K562 (cell line): ENCODE measurements around the gene GCSH. TPM values are rescaled to one million over a fixed set of nuclear protein-coding genes. Genes with fewer than 3 reads are reported as not detected.

Source experiments
- BACH1 ChIP-seq: fragments of 200-800 bp; sonication (Bioruptor generic); IDR thresholded peaks from 2 replicates; pipeline ENCODE4 v1.6.1; 2016; ENCODE audit warnings: missing genetic modification characterization, missing compliant biosample characterization
- E2F5 ChIP-seq: sonication (generic); formaldehyde crosslinking; IDR thresholded peaks from 2 replicates; pipeline ENCODE4 v1.8.0; 2022; ENCODE audit warnings: mild to moderate bottlenecking, missing genetic modification reagents
- FOXK1 ChIP-seq: sonication (generic); formaldehyde crosslinking; IDR thresholded peaks from 2 replicates; pipeline ENCODE4 v1.8.0; 2022; ENCODE audit warnings: missing genetic modification reagents, mild to moderate bottlenecking, borderline replicate concordance
- FOXO4 ChIP-seq: fragments of 450-650 bp; formaldehyde crosslinking; IDR thresholded peaks from 2 replicates; pipeline ENCODE4 v1.4.0; 2020; ENCODE audit warnings: mild to moderate bottlenecking, moderate library complexity
- FUS ChIP-seq: fragments of 200-400 bp; formaldehyde crosslinking; optimal IDR thresholded peaks from 2 replicates; pipeline ENCODE3; 2017; ENCODE audit warnings: low read depth, low read length
- GATAD2B ChIP-seq: fragments of 450-650 bp; IDR thresholded peaks from 2 replicates; pipeline ENCODE4 v1.6.1; 2017; ENCODE audit warnings: mild to moderate bottlenecking, borderline replicate concordance
- HES1 ChIP-seq: fragments of 450-650 bp; IDR thresholded peaks from 2 replicates; pipeline ENCODE4 v1.6.1; 2016; ENCODE audit warnings: low read depth, mild to moderate bottlenecking, moderate library complexity
- ILF3 ChIP-seq: fragments of 450-650 bp; IDR thresholded peaks from 2 replicates; pipeline ENCODE4 v1.6.1; 2018; ENCODE audit warnings: antibody characterized with exemption, mild to moderate bottlenecking, moderate library complexity, borderline replicate concordance
- IRF1 ChIP-seq: sonication (generic); formaldehyde crosslinking; IDR thresholded peaks from 2 replicates; pipeline ENCODE4 v1.8.0; 2022; ENCODE audit warnings: missing genetic modification reagents, mild to moderate bottlenecking, borderline replicate concordance
- LARP7 ChIP-seq: fragments of 450-650 bp; IDR thresholded peaks from 2 replicates; pipeline ENCODE4 v1.6.1; 2016
- LEF1 ChIP-seq: fragments of 450-650 bp; IDR thresholded peaks from 2 replicates; pipeline ENCODE4 v1.6.1; 2016; ENCODE audit warnings: mild to moderate bottlenecking
- NCOA1 ChIP-seq: fragments of 450-650 bp; IDR thresholded peaks from 2 replicates; pipeline ENCODE4 v1.6.1; 2016; ENCODE audit warnings: low read depth
- NFE2L1 ChIP-seq: fragments of 450-650 bp; IDR thresholded peaks from 2 replicates; pipeline ENCODE4 v1.6.1; 2016; ENCODE audit warnings: missing genetic modification characterization, low read depth, mild to moderate bottlenecking, missing compliant biosample characterization, moderate library complexity, borderline replicate concordance
- NFXL1 ChIP-seq: fragments of 450-650 bp; formaldehyde crosslinking; IDR thresholded peaks from 2 replicates; pipeline ENCODE4 v1.4.0; 2021; ENCODE audit warnings: mild to moderate bottlenecking
- NR2C1 ChIP-seq, 2 experiments: fragments of 450-650 bp; IDR thresholded peaks; 2 replicates each; pipeline ENCODE4 v1.6.1; 2017; ENCODE audit warnings: mild to moderate bottlenecking in 2 of 2, antibody characterized with exemption in 1 of 2, inconsistent platforms in 1 of 2, missing compliant biosample characterization in 1 of 2, missing genetic modification characterization in 1 of 2
- NUFIP1 ChIP-seq: fragments of 450-650 bp; IDR thresholded peaks from 2 replicates; pipeline ENCODE4 v1.6.1; 2018; ENCODE audit not compliant: partially characterized antibody
- PCBP1 ChIP-seq: fragments of 200-400 bp; formaldehyde crosslinking; IDR thresholded peaks from 2 replicates; pipeline ENCODE4 v1.6.1; 2018; ENCODE audit warnings: mild to moderate bottlenecking, low read depth, low read length; ENCODE audit not compliant: poor library complexity, severe bottlenecking
- SIN3A ChIP-seq, 2 experiments: fragments of 150-350 bp in 1 of 2; IDR thresholded peaks; 2 replicates each; pipeline ENCODE4 v1.6.1; 2011 to 2016; ENCODE audit warnings: borderline replicate concordance in 2 of 2, low read depth in 2 of 2, low read length in 2 of 2, mild to moderate bottlenecking in 2 of 2, moderate library complexity in 2 of 2; ENCODE audit not compliant: control insufficient read depth in 1 of 2
- STAG1 ChIP-seq: sonication (generic); formaldehyde crosslinking; IDR thresholded peaks from 2 replicates; pipeline ENCODE4 v1.5.0; 2020; ENCODE audit warnings: missing genetic modification reagents, borderline replicate concordance
- SUPT5H ChIP-seq: fragments of 450-650 bp; IDR thresholded peaks from 2 replicates; pipeline ENCODE4 v1.6.1; 2016
- TEAD2 ChIP-seq: fragments of 450-650 bp; IDR thresholded peaks from 2 replicates; pipeline ENCODE4 v1.6.1; 2016; ENCODE audit warnings: missing genetic modification characterization, control low read depth, missing compliant biosample characterization
- ZNF347 ChIP-seq: fragments of 450-650 bp; formaldehyde crosslinking; IDR thresholded peaks from 2 replicates; pipeline ENCODE4 v1.4.0; 2020; ENCODE audit warnings: low read depth, mild to moderate bottlenecking, moderate library complexity
- ZNF408 ChIP-seq: fragments of 250-450 bp; sonication (Bioruptor Pico); IDR thresholded peaks from 2 replicates; pipeline ENCODE4 v1.4.0; 2020; ENCODE audit warnings: low read depth, mild to moderate bottlenecking, moderate library complexity
- ZNF695 ChIP-seq: fragments of 450-650 bp; formaldehyde crosslinking; IDR thresholded peaks from 2 replicates; pipeline ENCODE4 v1.4.0; 2020; ENCODE audit warnings: mild to moderate bottlenecking, moderate library complexity
- polyA plus RNA-seq, 8 experiments: library from polyadenylated mRNA; depleted of rRNA in 4 of 8; stranded (reverse) in 5 of 8; unstranded in 3 of 8; fragments of >200 nt; fragmentation: Nextera tagmentation in 2 of 8; fragmentation: Illumina TruSeq in 1 of 8; extraction: Ambion mirVana in 2 of 8; extraction: Trizol in 1 of 8; gene quantifications; 2 replicates each; pipeline versions ENCODE4 v1.2.1 to v1.2.3, GENCODE V29; 2011 to 2014; ENCODE audit warnings: inconsistent platforms in 1 of 8, missing spikeins in 1 of 8
- total RNA-seq, 7 experiments: library from RNA; depleted of rRNA in 6 of 7; stranded (reverse); fragments of >200 nt in 6 of 7; fragmentation: Illumina TruSeq in 2 of 7; extraction: Trizol in 2 of 7; gene quantifications; 2 replicates each; pipeline versions ENCODE4 v1.2.1 to v1.2.3, GENCODE V29; 2011 to 2021; ENCODE audit warnings: low replicate concordance in 1 of 7

Gene GCSH
- total and polyA plus RNA-seq, 9 of the 15 experiments (the other 6 are each of a cell fraction or from before 2014, with no cell fraction given): 35.0 to 121 (median 89.0) TPM

GRCh38 chr16:81077076-81077940 lies 18.9 kb downstream of the GCSH start, which contains the start of gene C16orf46 (continued):
- no peak for TF ChIP-seq PCBP1
- no peak for TF ChIP-seq HES1
- no peak; the same call in 1 of the 2 replicates for TF ChIP-seq NR2C1 (IDR thresholded peaks at IDR 0.05)
- peak; percentile 46; the same call in 1 of the 2 replicates for TF ChIP-seq NR2C1 (tag; IDR thresholded peaks at IDR 0.05)
- peak; percentile 97 for TF ChIP-seq NCOA1
- no peak for TF ChIP-seq GATAD2B
- TF ChIP-seq ZNF695 (CRISPR knock-in tag): no peak
- no peak for TF ChIP-seq E2F5
- TF ChIP-seq STAG1: no peak
- no peak for TF ChIP-seq NUFIP1
- TF ChIP-seq SIN3A (IDR thresholded peaks at IDR 0.05; ENCODE audit: borderline replicate concordance in 2 of 2, control insufficient read depth in 1 of 2, low read depth in 2 of 2, low read length in 2 of 2): peak; percentile 95 to 98
- no peak for TF ChIP-seq TEAD2 (tag)
- TF ChIP-seq FOXO4 (CRISPR knock-in tag): no peak
- no peak for TF ChIP-seq IRF1 (CRISPR knock-in tag)
- no peak for TF ChIP-seq LARP7
- no peak for TF ChIP-seq LEF1
- no peak for TF ChIP-seq FUS
- TF ChIP-seq FOXK1 (CRISPR knock-in tag): 0 out of 2 replicates have a peak, but pooled peaks have one; percentile 41
- TF ChIP-seq ZNF408 (CRISPR knock-in tag): no peak
- no peak for TF ChIP-seq BACH1 (tag)
- peak; percentile 83 for TF ChIP-seq SUPT5H
- TF ChIP-seq ILF3: no peak
- TF ChIP-seq NFXL1 (CRISPR knock-in tag): no peak
- TF ChIP-seq NFE2L1 (tag): no peak
- TF ChIP-seq ZNF347: no peak
